ENCODE results near the gene KCNMB1. TPM values are rescaled to one million over a fixed set of nuclear protein-coding genes. Genes with fewer than 3 reads are reported as not detected.

KCNMB1 gene
- total and polyA plus RNA-seq, 2 donors (not counting 1 experiment from before 2014, with no cell fraction given), result not detected

- no peak for DNase-seq (ENCODE audit: low read depth in 2 of 2)
- Histone ChIP-seq H3K27me3 (ENCODE audit: control insufficient read depth, insufficient read depth, low read length) (no peaks in the 10 kb centered on the region), H2AFZ (ENCODE audit: low read length) (no peak overlapping the region), H3K27ac (ENCODE audit: insufficient read depth, low read length) (no peak overlapping the region), H3K4me3 (replicated peaks in 1 of 4; ENCODE audit: control extremely low read depth in 1 of 4, insufficient read depth in 1 of 4, low read depth in 3 of 4, low read length in 4 of 4) (no peak overlapping the region), H3K9me3 (ENCODE audit: control insufficient read depth, insufficient read depth, low read depth, low read length) (no peaks in the 10 kb centered on the region), H3K36me3 (ENCODE audit: control insufficient read depth, insufficient read depth, low read length) (no peaks in the 10 kb centered on the region), H3K4me1 (ENCODE audit: control insufficient read depth, extremely low read depth, insufficient read depth, low read length) (no peaks in the 10 kb centered on the region), H3K9ac (ENCODE audit: insufficient read depth, low read length) (no peak overlapping the region), H3K79me2 (ENCODE audit: control insufficient read depth, insufficient read depth, low read length) (no peaks in the 10 kb centered on the region), H3K4me2 (ENCODE audit: extremely low read depth, insufficient read depth, low read length) (no peak overlapping the region), H4K20me1 (ENCODE audit: control insufficient read depth, extremely low read depth, insufficient read depth, low read length) (no peaks in the 10 kb centered on the region)
- TF ChIP-seq EZH2 (IDR thresholded peaks at IDR 0.05; ENCODE audit: low read length, missing control alignments), result no peak
- TF ChIP-seq, protein P1, sequence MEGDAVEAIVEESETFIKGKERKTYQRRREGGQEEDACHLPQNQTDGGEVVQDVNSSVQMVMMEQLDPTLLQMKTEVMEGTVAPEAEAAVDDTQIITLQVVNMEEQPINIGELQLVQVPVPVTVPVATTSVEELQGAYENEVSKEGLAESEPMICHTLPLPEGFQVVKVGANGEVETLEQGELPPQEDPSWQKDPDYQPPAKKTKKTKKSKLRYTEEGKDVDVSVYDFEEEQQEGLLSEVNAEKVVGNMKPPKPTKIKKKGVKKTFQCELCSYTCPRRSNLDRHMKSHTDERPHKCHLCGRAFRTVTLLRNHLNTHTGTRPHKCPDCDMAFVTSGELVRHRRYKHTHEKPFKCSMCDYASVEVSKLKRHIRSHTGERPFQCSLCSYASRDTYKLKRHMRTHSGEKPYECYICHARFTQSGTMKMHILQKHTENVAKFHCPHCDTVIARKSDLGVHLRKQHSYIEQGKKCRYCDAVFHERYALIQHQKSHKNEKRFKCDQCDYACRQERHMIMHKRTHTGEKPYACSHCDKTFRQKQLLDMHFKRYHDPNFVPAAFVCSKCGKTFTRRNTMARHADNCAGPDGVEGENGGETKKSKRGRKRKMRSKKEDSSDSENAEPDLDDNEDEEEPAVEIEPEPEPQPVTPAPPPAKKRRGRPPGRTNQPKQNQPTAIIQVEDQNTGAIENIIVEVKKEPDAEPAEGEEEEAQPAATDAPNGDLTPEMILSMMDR (conservative IDR thresholded peaks at IDR 0.05 in 1 of 2, IDR thresholded peaks at IDR 0.05 in 1 of 2; ENCODE audit: low read depth in 1 of 2, low read length in 2 of 2), result no peak
Measured at GRCh38 chr5:170361616-170362015, 27.6 kb downstream of the KCNMB1 start.

GRCh38 chr5:170361116-170361515 is 28.1 kb downstream of the KCNMB1 start:
- Histone ChIP-seq H3K79me2 (ENCODE audit: control insufficient read depth, insufficient read depth, low read length) (no peaks in the 10 kb centered on the region), H2AFZ (ENCODE audit: low read length) (no peak overlapping the region), H3K36me3 (ENCODE audit: control insufficient read depth, insufficient read depth, low read length) (no peaks in the 10 kb centered on the region), H3K4me3 (replicated peaks in 1 of 4; ENCODE audit: control extremely low read depth in 1 of 4, insufficient read depth in 1 of 4, low read depth in 3 of 4, low read length in 4 of 4) (no peak overlapping the region), H3K4me1 (ENCODE audit: control insufficient read depth, extremely low read depth, insufficient read depth, low read length) (no peaks in the 10 kb centered on the region), H3K4me2 (ENCODE audit: extremely low read depth, insufficient read depth, low read length) (no peak overlapping the region), H3K9ac (ENCODE audit: insufficient read depth, low read length) (no peak overlapping the region), H4K20me1 (ENCODE audit: control insufficient read depth, extremely low read depth, insufficient read depth, low read length) (no peaks in the 10 kb centered on the region), H3K27me3 (ENCODE audit: control insufficient read depth, insufficient read depth, low read length) (no peaks in the 10 kb centered on the region), H3K9me3 (ENCODE audit: control insufficient read depth, insufficient read depth, low read depth, low read length) (no peaks in the 10 kb centered on the region), H3K27ac (ENCODE audit: insufficient read depth, low read length) (no peak overlapping the region)
- TF ChIP-seq EZH2 (IDR thresholded peaks at IDR 0.05; ENCODE audit: low read length, missing control alignments), result no peak
- TF ChIP-seq, protein P1 (conservative IDR thresholded peaks at IDR 0.05 in 1 of 2, IDR thresholded peaks at IDR 0.05 in 1 of 2; ENCODE audit: low read depth in 1 of 2, low read length in 2 of 2), result no peak
- no peak for DNase-seq (ENCODE audit: low read depth in 2 of 2)

DNA sequence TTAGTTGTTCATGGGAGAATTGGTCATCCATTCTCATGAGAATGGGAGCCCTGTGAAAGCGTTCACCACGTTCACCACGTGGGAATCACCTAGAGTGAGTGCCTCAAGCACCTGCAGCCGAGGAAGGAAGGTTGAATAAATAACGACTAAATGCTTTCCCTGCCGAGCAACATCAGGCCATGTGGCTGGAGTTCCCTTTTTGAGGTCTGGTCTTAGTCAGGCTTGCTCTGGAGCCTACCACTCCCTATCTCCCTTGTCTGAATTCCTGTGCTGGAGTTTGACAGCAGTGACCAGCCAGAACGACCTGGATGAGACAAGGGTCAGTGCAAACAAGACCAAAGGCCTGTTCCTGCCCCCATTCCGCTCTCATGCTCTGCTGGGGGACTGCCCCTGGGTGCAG is 28.5 kb downstream of the KCNMB1 start:
- DNase-seq (ENCODE audit: low read depth in 2 of 2), result no peak
- H3K9ac ChIP-seq (ENCODE audit: insufficient read depth, low read length), result no peak overlapping the region
- H3K36me3 ChIP-seq (ENCODE audit: control insufficient read depth, insufficient read depth, low read length), result no peaks in the 10 kb centered on the region
- no peak overlapping the region for H3K27ac ChIP-seq (ENCODE audit: insufficient read depth, low read length)
- no peak overlapping the region for H3K4me3 ChIP-seq (replicated peaks in 1 of 4; ENCODE audit: control extremely low read depth in 1 of 4, insufficient read depth in 1 of 4, low read depth in 3 of 4, low read length in 4 of 4)
- H3K27me3 ChIP-seq (ENCODE audit: control insufficient read depth, insufficient read depth, low read length), result no peaks in the 10 kb centered on the region
- no peaks in the 10 kb centered on the region for H3K4me1 ChIP-seq (ENCODE audit: control insufficient read depth, extremely low read depth, insufficient read depth, low read length)
- no peaks in the 10 kb centered on the region for H3K79me2 ChIP-seq (ENCODE audit: control insufficient read depth, insufficient read depth, low read length)
- H2AFZ ChIP-seq (ENCODE audit: low read length), result no peak overlapping the region
- no peak overlapping the region for H3K4me2 ChIP-seq (ENCODE audit: extremely low read depth, insufficient read depth, low read length)
- H3K9me3 ChIP-seq (ENCODE audit: control insufficient read depth, insufficient read depth, low read depth, low read length), result no peaks in the 10 kb centered on the region
- H4K20me1 ChIP-seq (ENCODE audit: control insufficient read depth, extremely low read depth, insufficient read depth, low read length), result no peaks in the 10 kb centered on the region
- TF ChIP-seq, protein P1 (conservative IDR thresholded peaks at IDR 0.05 in 1 of 2, IDR thresholded peaks at IDR 0.05 in 1 of 2; ENCODE audit: low read depth in 1 of 2, low read length in 2 of 2), result no peak
- TF ChIP-seq EZH2 (IDR thresholded peaks at IDR 0.05; ENCODE audit: low read length, missing control alignments), result no peak
